PC-3 (cell line): Measurements from ENCODE around the gene CAV1. TPM values are rescaled to one million over a fixed set of nuclear protein-coding genes. Genes with fewer than 3 reads are reported as not detected.

Source experiments
- ATAC-seq: fragments of 200-7000 bp; cut with Tn5 transposase; 2 replicates; pipeline ENCODE4 v1.9.1; 2020; ENCODE audit warnings: mild to moderate bottlenecking, moderate library complexity
- BruUV-seq: library from RNA; stranded (reverse); fragments of 400-500 nt; replicated peaks from 2 replicates; lab custom pipeline; 2021; lab: Mats Ljungman, UMichigan
- CTCF ChIA-PET: fragments of 300-600 bp; sonication (Branson Sonifier 250); formaldehyde crosslinking; loops from one replicate; lab custom pipeline; 2022; ENCODE audit warnings: antibody characterized with exemption; lab: Charles Lee
- POLR2A ChIA-PET: fragments of 300-600 bp; sonication (Branson Sonifier 250); formaldehyde crosslinking; loops from one replicate; lab custom pipeline; 2022; ENCODE audit warnings: antibody characterized with exemption; ENCODE audit not compliant: unreplicated experiment; lab: Charles Lee
- DNase-seq: peaks from one replicate; pipeline ENCODE4 v3.0.0-alpha.2; 2015
- H2AFZ ChIP-seq: fragments of 300-600 bp; sonication (generic); 2 replicates; pipeline ENCODE4 v1.6.0; 2016; ENCODE audit warnings: antibody characterized with exemption, low read length
- H3F3A ChIP-seq: fragments of 300-600 bp; sonication (generic); one replicate; pipeline ENCODE4 v1.6.0; 2017; ENCODE audit warnings: antibody characterized with exemption, low read length, control low read depth, mild to moderate bottlenecking; ENCODE audit not compliant: unreplicated experiment
- H3K27ac ChIP-seq: fragments of 300-600 bp; sonication (generic); 2 replicates; pipeline ENCODE4 v1.5.1; 2016; ENCODE audit warnings: mild to moderate bottlenecking, low read length
- H3K27me3 ChIP-seq: fragments of 300-600 bp; sonication (generic); 2 replicates; pipeline ENCODE4 v1.6.1; 2016; ENCODE audit warnings: low read length, mixed read lengths
- H3K36me3 ChIP-seq: fragments of 300-600 bp; sonication (generic); 2 replicates; pipeline ENCODE4 v1.6.1; 2016; ENCODE audit warnings: low read depth, mixed run types, low read length, mixed read lengths
- H3K4me1 ChIP-seq: fragments of 300-600 bp; sonication (generic); 2 replicates; pipeline ENCODE4 v1.5.1; 2016; ENCODE audit warnings: low read length; ENCODE audit not compliant: insufficient read depth
- H3K4me2 ChIP-seq: fragments of 300-600 bp; sonication (generic); 2 replicates; pipeline ENCODE4 v1.6.0; 2016; ENCODE audit warnings: low read length
- H3K4me3 ChIP-seq: fragments of 300-600 bp; sonication (generic); 2 replicates; pipeline ENCODE4 v1.5.1; 2016; ENCODE audit warnings: mild to moderate bottlenecking, low read length, mixed read lengths
- H3K79me2 ChIP-seq: fragments of 300-600 bp; sonication (generic); 2 replicates; pipeline ENCODE4 v1.6.1; 2017; ENCODE audit warnings: low read length, mixed read lengths
- H3K9ac ChIP-seq: fragments of 300-600 bp; sonication (generic); 2 replicates; pipeline ENCODE4 v1.6.0; 2016; ENCODE audit warnings: mild to moderate bottlenecking, low read length
- H3K9me2 ChIP-seq: fragments of 300-600 bp; sonication (generic); replicated peaks from 2 replicates; pipeline ENCODE4 v1.6.1; 2016; ENCODE audit warnings: mixed run types, low read length, mixed read lengths
- H3K9me3 ChIP-seq: fragments of 300-600 bp; sonication (generic); 2 replicates; pipeline ENCODE4 v1.6.1; 2016; ENCODE audit warnings: low read length, mixed read lengths
- H4K20me1 ChIP-seq: fragments of 300-600 bp; sonication (generic); 2 replicates; pipeline ENCODE4 v1.6.1; 2016; ENCODE audit warnings: low read length, mixed read lengths
- CTCF ChIP-seq: fragments of 300-600 bp; sonication (generic); conservative IDR thresholded peaks from 2 replicates; pipeline ENCODE4 v1.5.1; 2017; ENCODE audit warnings: antibody characterized with exemption, low read depth, mild to moderate bottlenecking, low read length
- EZH2 ChIP-seq: fragments of 300-600 bp; sonication (generic); IDR thresholded peaks from one replicate; pipeline ENCODE4 v1.6.1; 2017; ENCODE audit warnings: antibody characterized with exemption, mild to moderate bottlenecking, low read length; ENCODE audit not compliant: unreplicated experiment
- EZH2phosphoT487 ChIP-seq: fragments of 300-600 bp; sonication (generic); IDR thresholded peaks from 2 replicates; pipeline ENCODE4 v1.6.1; 2018; ENCODE audit warnings: mild to moderate bottlenecking, antibody characterized with exemption, low read length, borderline replicate concordance
- intact Hi-C: fragments of 100-400 bp; cut with micrococcal nuclease; formaldehyde crosslinking; loops from 2 replicates; pipeline ENCODE4 v1.9.0; 2023
- total RNA-seq: library from RNA; depleted of rRNA; stranded (reverse); fragments of >200 nt; gene quantifications from 2 replicates; pipeline ENCODE4 v1.2.3, GENCODE V29; 2014

Gene CAV1
- total RNA-seq, 1 experiment from 2014 or later = 284 TPM

- H3K27me3 ChIP-seq = no peaks in the 10 kb centered on the region
- H3F3A ChIP-seq = no peaks in the 10 kb centered on the region
- H4K20me1 ChIP-seq = peaks cover 13% of the 10 kb centered on the region
- ATAC-seq (no peak), DNase-seq (no peak)
- no peaks in the 10 kb centered on the region for H3K9me3 ChIP-seq
- no TSS peak for BruUV-seq
- TF ChIP-seq EZH2phosphoT487 (no peak), CTCF (no peak), EZH2 (no peak)
- peaks cover 91% of the 10 kb centered on the region for H3K79me2 ChIP-seq
- H3K27ac ChIP-seq = no peak overlapping the region
- H3K4me1 ChIP-seq = peaks cover 22% of the 10 kb centered on the region
- no peak overlapping the region for H3K4me3 ChIP-seq
- CTCF ChIA-PET = no interaction called here
- intact Hi-C loops = no loop called here
- no peak overlapping the region for H3K9ac ChIP-seq
- POLR2A ChIA-PET = no interaction called here
- H2AFZ ChIP-seq = no peak overlapping the region
- H3K4me2 ChIP-seq = no peak overlapping the region
- H3K9me2 ChIP-seq = no peaks in the 10 kb centered on the region
- H3K36me3 ChIP-seq = peaks cover 69% of the 10 kb centered on the region
These were observed 10.6 kb downstream of the CAV1 start for GRCh38 chr7:116535416-116535815.

- Histone ChIP-seq H3K79me2 (peaks cover 92% of the 10 kb centered on the region), H4K20me1 (no peaks in the 10 kb centered on the region; the same call in 1 of the 2 replicates), H3K4me2 (no peak overlapping the region), H3K9ac (no peak overlapping the region), H3K27ac (no peak overlapping the region), H3K27me3 (no peaks in the 10 kb centered on the region), H3K4me1 (peaks cover 33% of the 10 kb centered on the region), H3K36me3 (peaks cover 67% of the 10 kb centered on the region), H3F3A (no peaks in the 10 kb centered on the region), H3K9me3 (no peaks in the 10 kb centered on the region), H2AFZ (no peak overlapping the region), H3K4me3 (no peak overlapping the region), H3K9me2 (no peaks in the 10 kb centered on the region)
- ChIA-PET CTCF (no interaction called here), POLR2A (no interaction called here)
- TF ChIP-seq EZH2 = no peak
- TF ChIP-seq CTCF = no peak
- no peak for TF ChIP-seq EZH2phosphoT487
- intact Hi-C loops = no loop called here
- BruUV-seq = no TSS peak
- DNase-seq (no peak), ATAC-seq (peak; percentile 54)
These were observed 13.3 kb downstream of the CAV1 start for GRCh38 chr7:116538138-116538537.

DNA sequence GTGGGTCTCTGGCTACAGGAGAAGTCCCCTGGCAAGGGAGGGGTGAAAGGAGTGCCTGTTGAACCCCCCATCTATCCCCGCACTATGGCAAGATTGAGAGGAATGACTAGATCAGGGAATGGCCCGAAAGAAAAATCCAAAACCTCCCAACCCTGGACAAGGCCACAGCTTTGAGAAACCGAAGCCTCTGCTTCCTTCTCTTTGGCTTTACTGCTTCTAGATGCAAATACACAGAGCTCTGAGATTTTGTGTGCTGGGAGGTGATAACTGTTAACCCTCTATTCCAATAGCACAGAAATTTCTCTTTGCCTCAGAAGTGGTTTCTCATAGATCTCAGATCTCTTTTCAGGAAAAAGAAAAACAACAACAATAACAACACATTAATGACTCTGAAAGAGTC lies 15.0 kb downstream of the CAV1 start:
- Histone ChIP-seq H3K4me2 (no peak overlapping the region), H3K36me3 (peaks cover 79% of the 10 kb centered on the region), H3K27me3 (no peaks in the 10 kb centered on the region), H3K9me3 (no peaks in the 10 kb centered on the region), H3F3A (no peaks in the 10 kb centered on the region), H3K4me3 (no peak overlapping the region), H3K27ac (peak overlapping the region; percentile 23; the same call in 1 of the 2 replicates), H2AFZ (no peak overlapping the region), H3K79me2 (peaks cover 96% of the 10 kb centered on the region), H3K4me1 (peaks cover 42% of the 10 kb centered on the region), H3K9ac (no peak overlapping the region), H4K20me1 (no peaks in the 10 kb centered on the region; the same call in 1 of the 2 replicates), H3K9me2 (no peaks in the 10 kb centered on the region)
- no peak for ATAC-seq
- no peak for DNase-seq
- intact Hi-C loops = no loop called here
- no peak for TF ChIP-seq EZH2
- TF ChIP-seq CTCF = no peak
- no peak for TF ChIP-seq EZH2phosphoT487
- ChIA-PET CTCF (interaction anchor here (0.7 kb wide), 1 partner anchor 14 kb away, joined by 3 read pairs; no protein-coding TSS in a partner anchor), POLR2A (no interaction called here)
- BruUV-seq = no TSS peak
